Endothelial cell of umbilical vein (primary cell): ENCODE results near the gene APOC1.

Source experiments
- EZH2 ChIP-seq: IDR thresholded peaks from 2 replicates; pipeline ENCODE4 v1.6.1; 2012; ENCODE audit warnings: borderline replicate concordance, low read depth, mild to moderate bottlenecking, moderate library complexity, low read length, inconsistent platforms; ENCODE audit not compliant: severe bottlenecking
- FOS ChIP-seq: IDR thresholded peaks from 2 replicates; pipeline ENCODE4 v1.6.1; 2011; ENCODE audit warnings: mild to moderate bottlenecking, low read length, moderate library complexity, borderline replicate concordance; ENCODE audit not compliant: insufficient read depth
- GATA2 ChIP-seq: IDR thresholded peaks from 2 replicates; pipeline ENCODE4 v1.7.0; 2011; ENCODE audit warnings: low read depth, mild to moderate bottlenecking, moderate library complexity, mixed read lengths, low read length; ENCODE audit not compliant: insufficient read length, insufficient read depth
- JUN ChIP-seq: IDR thresholded peaks from 2 replicates; pipeline ENCODE4 v1.6.1; 2011; ENCODE audit warnings: borderline replicate concordance, low read depth; ENCODE audit not compliant: insufficient read length, insufficient read depth
- MYC ChIP-seq: IDR thresholded peaks from one replicate; pipeline ENCODE4 v1.6.1; 2011; ENCODE audit warnings: mild to moderate bottlenecking, low read depth, low read length
- POLR2A ChIP-seq: IDR thresholded peaks from 2 replicates; pipeline ENCODE4 v1.6.1; 2012; ENCODE audit warnings: low read depth, mild to moderate bottlenecking, control low read depth, low read length
- POLR2AphosphoS5 ChIP-seq: IDR thresholded peaks from 2 replicates; pipeline ENCODE4 v1.6.1; 2012; ENCODE audit warnings: low read depth, mild to moderate bottlenecking, control low read depth, low read length, moderate library complexity; ENCODE audit not compliant: insufficient read depth
- TF ChIP-seq, protein P1 (sequence below), 2 donors: IDR thresholded peaks; 1 replicate in 1 of 2; 2 replicates in 1 of 2; pipeline ENCODE4 v1.5.1; 2011; ENCODE audit warnings: low read length in 2 of 2, mild to moderate bottlenecking in 2 of 2, moderate library complexity in 2 of 2, control low read depth in 1 of 2, inconsistent platforms in 1 of 2, low read depth in 1 of 2; ENCODE audit not compliant: insufficient read depth in 1 of 2; ENCODE audit errors: extremely low read depth in 1 of 2
- TF ChIP-seq, protein P2 (sequence below): IDR thresholded peaks from 2 replicates; pipeline ENCODE4 v1.6.1; 2011; ENCODE audit not compliant: insufficient read depth, insufficient read length

DNA sequence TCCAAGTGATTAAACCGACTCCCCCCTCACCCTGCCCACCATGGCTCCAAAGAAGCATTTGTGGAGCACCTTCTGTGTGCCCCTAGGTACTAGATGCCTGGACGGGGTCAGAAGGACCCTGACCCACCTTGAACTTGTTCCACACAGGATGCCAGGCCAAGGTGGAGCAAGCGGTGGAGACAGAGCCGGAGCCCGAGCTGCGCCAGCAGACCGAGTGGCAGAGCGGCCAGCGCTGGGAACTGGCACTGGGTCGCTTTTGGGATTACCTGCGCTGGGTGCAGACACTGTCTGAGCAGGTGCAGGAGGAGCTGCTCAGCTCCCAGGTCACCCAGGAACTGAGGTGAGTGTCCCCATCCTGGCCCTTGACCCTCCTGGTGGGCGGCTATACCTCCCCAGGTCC lies 6.8 kb upstream of the APOC1 start:
- no peak for TF ChIP-seq POLR2AphosphoS5
- TF ChIP-seq POLR2A, result no peak
- TF ChIP-seq EZH2, result no peak
- TF ChIP-seq, protein P1, sequence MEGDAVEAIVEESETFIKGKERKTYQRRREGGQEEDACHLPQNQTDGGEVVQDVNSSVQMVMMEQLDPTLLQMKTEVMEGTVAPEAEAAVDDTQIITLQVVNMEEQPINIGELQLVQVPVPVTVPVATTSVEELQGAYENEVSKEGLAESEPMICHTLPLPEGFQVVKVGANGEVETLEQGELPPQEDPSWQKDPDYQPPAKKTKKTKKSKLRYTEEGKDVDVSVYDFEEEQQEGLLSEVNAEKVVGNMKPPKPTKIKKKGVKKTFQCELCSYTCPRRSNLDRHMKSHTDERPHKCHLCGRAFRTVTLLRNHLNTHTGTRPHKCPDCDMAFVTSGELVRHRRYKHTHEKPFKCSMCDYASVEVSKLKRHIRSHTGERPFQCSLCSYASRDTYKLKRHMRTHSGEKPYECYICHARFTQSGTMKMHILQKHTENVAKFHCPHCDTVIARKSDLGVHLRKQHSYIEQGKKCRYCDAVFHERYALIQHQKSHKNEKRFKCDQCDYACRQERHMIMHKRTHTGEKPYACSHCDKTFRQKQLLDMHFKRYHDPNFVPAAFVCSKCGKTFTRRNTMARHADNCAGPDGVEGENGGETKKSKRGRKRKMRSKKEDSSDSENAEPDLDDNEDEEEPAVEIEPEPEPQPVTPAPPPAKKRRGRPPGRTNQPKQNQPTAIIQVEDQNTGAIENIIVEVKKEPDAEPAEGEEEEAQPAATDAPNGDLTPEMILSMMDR (IDR thresholded peaks at IDR 0.05; ENCODE audit: extremely low read depth in 1 of 2, insufficient read depth in 1 of 2, low read depth in 1 of 2, low read length in 2 of 2), result no peak
- no peak for TF ChIP-seq GATA2
- no peak for TF ChIP-seq MYC
- TF ChIP-seq JUN, result no peak
- TF ChIP-seq FOS, result no peak
- TF ChIP-seq, protein P2, sequence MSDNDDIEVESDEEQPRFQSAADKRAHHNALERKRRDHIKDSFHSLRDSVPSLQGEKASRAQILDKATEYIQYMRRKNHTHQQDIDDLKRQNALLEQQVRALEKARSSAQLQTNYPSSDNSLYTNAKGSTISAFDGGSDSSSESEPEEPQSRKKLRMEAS, result no peak
